Muscle of back (tissue), 11 donors: Measurements from ENCODE around the gene RBBP9. TPM values are rescaled to one million over a fixed set of nuclear protein-coding genes. Genes with fewer than 3 reads are reported as not detected.
A peak's percentile ranks its signal among the peaks of the same experiment; 100 is the strongest.
"Not testable (repeated sequence)": the region's sequence is repeated elsewhere in the genome, so short reads cannot be mapped to it uniquely, and the experiment has no call there.

Experiments
- DNase-seq, 3 donors: peaks; one replicate each; pipeline versions ENCODE4 v3.0.0 to v3.0.0-alpha.2; 2013
- polyA plus RNA-seq, 10 donors: library from polyadenylated mRNA; unstranded; fragments of 120-200 nt; gene quantifications; one replicate each; pipeline ENCODE4 v1.2.1, GENCODE V29; 2013; ENCODE audit not compliant: insufficient read length in 10 of 10

Gene RBBP9
- polyA plus RNA-seq, 10 donors: 9.1 to 15.2 (median 12.6) TPM

- DNase-seq: peak; percentile 97 to 99 (median 97)
These were observed 10.5 kb upstream of the RBBP9 start, which contains the start of gene SEC23B for GRCh38 chr20:18507218-18508191. TSS of gene SEC23B (plus strand) at chr20:18507940. CDS start at chr20:18510836, 2,896 bp downstream.

- DNase-seq: peak in 1 of 3 donors; percentile 3
These were observed 9.7 kb upstream of the RBBP9 start for GRCh38 chr20:18506744-18507143.

- DNase-seq: peak in 1 of 3 donors; percentile 11
These were observed 7.5 kb upstream of the RBBP9 start for GRCh38 chr20:18504479-18505060.

- not testable (repeated sequence) for DNase-seq
These were observed 4.6 kb upstream of the RBBP9 start for GRCh38 chr20:18501672-18502071.

- DNase-seq: no peak
These were observed 578 bp upstream of the RBBP9 start for GRCh38 chr20:18497603-18498002.

- peak in 1 of 3 donors; percentile 8 for DNase-seq
These were observed 983 bp downstream of the RBBP9 start for GRCh38 chr20:18496042-18496441.

- DNase-seq: no peak
These were observed 8.7 kb downstream of the RBBP9 start for GRCh38 chr20:18488301-18488700.

- no peak for DNase-seq
These were observed 15.4 kb downstream of the RBBP9 start for GRCh38 chr20:18481596-18481995.

- DNase-seq: no peak
These were observed 19.2 kb downstream of the RBBP9 start for GRCh38 chr20:18477821-18478220.

GRCh38 chr20:18477218-18477617 lies 19.8 kb downstream of the RBBP9 start:
- no peak for DNase-seq

GRCh38 chr20:18466894-18467730 lies 29.9 kb downstream of the RBBP9 start, which contains the start of the genes DZANK1 and POLR3F:
TSS of gene DZANK1 (minus strand) at chr20:18467030. CDS start at chr20:18465358, 1,672 bp downstream.
TSS of gene POLR3F (plus strand) at chr20:18467390. CDS start at chr20:18467507, 117 bp downstream.
- peak; percentile 96 to 99 (median 97) for DNase-seq

- no peak for DNase-seq
These were observed 30.5 kb downstream of the RBBP9 start for GRCh38 chr20:18466574-18466893.

GRCh38 chr20:18465536-18466200 lies 31.4 kb downstream of the RBBP9 start:
- DNase-seq: no peak

- no peak for DNase-seq
These were observed 40.4 kb downstream of the RBBP9 start for GRCh38 chr20:18456600-18456999.

- peak in 1 of 3 donors; percentile 4 for DNase-seq
These were observed 53.1 kb downstream of the RBBP9 start for GRCh38 chr20:18443886-18444285.

- no peak for DNase-seq
These were observed 56.6 kb downstream of the RBBP9 start for GRCh38 chr20:18440403-18440802.

GRCh38 chr20:18436847-18437246 lies 60.2 kb downstream of the RBBP9 start:
- no peak for DNase-seq
